Daoy (cell line): ENCODE data around the gene ZPBP. TPM values are rescaled to one million over a fixed set of nuclear protein-coding genes. Genes with fewer than 3 reads are reported as not detected.
"Not testable (repeated sequence)": the region's sequence is repeated elsewhere in the genome, so short reads cannot be mapped to it uniquely, and the experiment has no call there.

Experiments
- DNase-seq: peaks from one replicate; pipeline ENCODE4 v3.0.0-alpha.2; 2015; ENCODE audit warnings: low read depth
- total RNA-seq: library from RNA; depleted of rRNA; stranded (reverse); fragments of >200 nt; shearing (Covaris generic); gene quantifications from 2 replicates; pipeline ENCODE4 v1.2.3, GENCODE V29; 2014; rRNA removed

ZPBP gene
- total RNA-seq, 1 experiment from 2014 or later, result not detected

DNA sequence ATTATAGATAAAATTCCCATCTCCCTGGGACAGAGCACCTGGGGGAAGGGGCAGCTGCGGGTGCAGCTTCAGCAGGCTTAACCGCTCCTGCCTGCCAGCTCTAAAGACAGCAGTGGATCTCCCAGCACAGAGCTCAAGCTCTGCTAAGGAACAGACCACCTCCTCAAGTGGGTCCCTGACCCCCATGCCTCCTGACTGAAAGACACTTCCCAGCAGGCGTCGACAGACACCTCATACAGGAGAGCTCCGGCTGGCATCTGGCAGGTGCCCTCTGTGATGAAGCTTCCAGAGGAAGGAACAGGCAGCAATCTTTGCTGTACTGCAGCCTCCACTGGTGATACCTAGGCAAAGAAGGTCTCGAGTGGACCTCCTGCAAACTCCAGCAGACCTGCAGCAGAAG, 51.9 kb downstream of the ZPBP start:
- DNase-seq, result not testable (repeated sequence)

DNA sequence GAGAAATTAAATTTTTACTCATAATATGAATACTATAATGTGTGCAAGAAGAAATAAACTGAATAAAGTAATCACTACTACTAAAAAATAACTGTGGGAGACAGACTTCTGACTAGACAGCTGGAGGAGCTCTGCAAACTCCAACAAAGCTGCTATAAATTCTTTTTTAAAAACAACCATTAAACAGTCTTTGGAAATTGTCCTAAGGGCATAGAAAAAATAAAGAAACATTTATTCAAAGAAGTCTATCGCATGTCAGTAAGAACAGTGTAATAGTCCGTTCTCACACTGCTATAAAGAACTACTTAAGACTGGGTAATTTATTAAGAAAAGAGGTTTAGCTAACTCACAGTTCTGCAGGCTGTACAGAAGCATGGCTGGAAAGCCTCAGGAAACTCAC, 56.0 kb downstream of the ZPBP start:
- no peak for DNase-seq

DNA sequence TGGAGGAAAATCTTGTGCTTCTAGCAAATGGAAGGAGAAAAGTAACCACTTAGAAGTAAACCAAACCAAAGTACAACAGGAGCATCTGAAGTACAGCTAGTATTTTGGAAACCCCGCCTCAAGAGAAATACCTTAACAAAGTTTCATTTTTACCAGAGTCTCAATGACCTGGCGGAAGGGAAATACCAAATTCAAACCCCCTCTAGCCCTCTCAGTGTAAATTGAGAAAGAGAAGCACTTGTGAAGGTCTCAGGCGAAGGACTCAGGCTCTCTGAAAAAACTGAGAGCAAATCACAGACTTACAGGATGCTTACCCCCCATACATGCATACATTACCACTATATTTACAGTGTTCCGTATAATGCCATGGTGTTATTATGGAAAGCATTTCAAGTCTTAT, 70.1 kb downstream of the ZPBP start:
- no peak for DNase-seq

DNA sequence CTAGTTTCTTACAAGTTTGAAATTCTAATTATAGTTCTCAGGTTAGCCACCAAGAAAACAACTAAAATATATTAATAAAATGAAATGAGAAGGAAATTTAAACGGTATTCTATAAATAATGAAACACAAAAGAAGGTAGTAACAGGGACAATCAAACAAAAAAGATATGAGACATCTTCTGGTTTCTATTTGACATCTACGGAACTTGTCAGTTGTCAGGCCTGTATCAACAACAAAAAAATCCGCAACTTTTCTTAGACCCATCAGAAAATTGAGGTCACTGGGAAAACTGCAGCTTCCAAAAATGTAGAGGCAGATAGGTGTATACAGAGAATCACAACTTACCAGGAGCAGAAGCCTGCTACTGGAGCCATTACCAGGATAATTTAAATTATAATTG, 70.6 kb downstream of the ZPBP start:
- DNase-seq, result no peak

DNA sequence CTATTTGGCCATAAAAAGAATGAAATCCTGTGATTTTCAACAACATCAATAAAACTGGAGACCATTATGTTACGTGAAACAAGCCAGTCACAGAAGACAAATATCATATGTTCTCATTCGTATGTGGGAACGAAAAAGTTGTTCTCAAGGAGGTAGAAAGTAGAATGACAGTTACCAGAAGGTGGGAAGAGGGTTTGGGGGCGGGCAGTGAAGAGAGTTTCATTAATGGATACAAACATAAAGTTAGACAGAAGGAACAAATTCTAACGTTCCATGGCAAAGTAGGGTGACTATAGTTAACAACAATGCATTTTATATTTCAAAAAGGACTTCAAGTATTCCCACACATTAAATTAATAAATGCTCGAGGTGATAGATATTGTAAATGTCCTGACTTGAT, 97.4 kb downstream of the ZPBP start:
- no peak for DNase-seq

DNA sequence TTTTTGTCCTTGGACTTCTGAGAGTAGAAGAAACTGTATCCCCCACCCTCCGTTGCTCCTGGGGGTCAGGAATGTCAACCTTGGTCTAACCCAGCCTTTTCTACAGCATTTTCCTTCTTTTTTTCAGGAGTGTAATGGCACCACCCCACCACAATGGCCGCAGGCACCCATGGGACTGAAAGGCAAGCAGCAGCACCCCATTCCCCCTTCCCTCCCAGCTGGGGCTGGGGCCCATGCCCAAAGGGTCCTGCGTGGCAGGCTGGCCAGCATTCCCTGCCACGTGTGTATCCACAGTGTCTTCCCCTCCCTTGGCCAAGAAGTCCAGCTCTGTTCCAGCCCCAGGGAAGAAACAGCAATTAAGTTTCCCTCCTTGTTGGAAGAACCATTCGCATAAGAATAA, 106.9 kb downstream of the ZPBP start:
- DNase-seq, result no peak

DNA sequence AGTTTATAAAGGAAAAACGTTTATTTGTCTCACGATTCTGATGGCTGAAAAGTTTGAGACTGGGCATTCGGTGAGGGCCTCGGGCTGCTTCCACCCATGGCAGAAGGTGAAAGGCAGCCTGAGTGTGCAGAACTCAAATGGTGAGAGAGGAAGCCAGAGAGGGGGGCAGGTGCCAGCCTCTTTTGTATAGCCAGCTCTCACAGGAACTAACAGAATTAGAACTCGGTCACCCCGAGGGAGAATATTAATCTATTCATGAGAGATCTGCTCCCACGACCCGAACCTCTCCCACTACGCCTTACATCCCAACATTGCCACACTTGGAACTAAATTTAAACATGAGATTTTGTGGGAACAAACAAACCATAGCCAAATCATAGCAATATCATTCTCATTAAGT, 112.6 kb downstream of the ZPBP start:
- DNase-seq, result no peak

DNA sequence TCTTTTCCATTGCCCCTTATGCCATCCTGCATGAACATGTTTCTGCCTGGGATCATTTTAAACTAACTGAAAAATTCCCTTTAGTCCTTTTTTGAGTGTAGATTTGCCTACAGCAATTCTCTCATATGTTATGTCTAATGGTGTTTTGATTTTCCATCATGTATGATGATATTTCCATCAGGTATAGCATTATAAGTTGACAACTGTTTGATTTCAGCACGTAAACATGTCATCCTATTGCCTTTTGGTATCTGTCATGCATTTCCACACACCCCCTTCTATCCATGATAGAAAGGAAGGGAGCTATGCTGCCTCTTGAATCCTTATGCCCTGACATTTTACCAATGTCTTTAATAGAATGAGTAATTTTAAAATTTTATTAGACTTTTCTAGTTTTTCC, 116.8 kb downstream of the ZPBP start:
- DNase-seq, result no peak

DNA sequence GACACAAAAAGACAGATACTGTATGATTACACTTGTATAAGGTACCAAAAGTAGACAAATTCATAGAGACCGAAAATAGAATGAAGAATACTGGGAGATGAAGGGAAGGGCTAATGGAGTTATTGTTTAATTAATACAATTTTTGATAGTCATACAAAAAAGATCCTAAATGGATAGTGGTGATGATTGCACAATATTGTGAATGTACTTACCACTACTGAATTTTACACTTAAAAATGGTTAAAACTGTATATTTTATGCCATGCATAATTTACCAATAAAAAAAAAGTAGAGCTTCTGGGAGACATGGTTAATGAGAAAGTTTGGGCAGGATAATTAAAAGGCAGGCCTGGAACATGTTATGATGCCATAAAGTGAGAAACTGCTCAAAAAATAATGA, 119.0 kb downstream of the ZPBP start:
- DNase-seq, result no peak

DNA sequence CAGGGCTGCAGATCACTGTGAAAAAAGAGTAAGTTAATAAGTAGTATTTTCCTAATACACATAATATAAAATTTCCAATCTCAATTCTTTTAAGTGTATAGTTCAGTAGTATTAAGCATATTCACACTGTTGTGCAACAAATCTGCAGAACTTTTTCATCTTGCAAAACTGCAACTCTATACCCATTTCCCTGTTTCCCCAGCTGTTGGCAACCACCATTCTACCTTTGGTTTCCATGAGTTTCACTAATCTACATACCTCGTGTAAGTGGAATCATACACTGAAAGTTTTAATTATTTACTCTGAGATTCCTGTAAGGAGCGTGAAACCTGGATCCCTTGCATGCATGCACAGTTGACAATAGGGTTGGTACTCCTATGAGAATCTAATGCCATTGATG, 155.4 kb downstream of the ZPBP start:
- DNase-seq, result no peak

DNA sequence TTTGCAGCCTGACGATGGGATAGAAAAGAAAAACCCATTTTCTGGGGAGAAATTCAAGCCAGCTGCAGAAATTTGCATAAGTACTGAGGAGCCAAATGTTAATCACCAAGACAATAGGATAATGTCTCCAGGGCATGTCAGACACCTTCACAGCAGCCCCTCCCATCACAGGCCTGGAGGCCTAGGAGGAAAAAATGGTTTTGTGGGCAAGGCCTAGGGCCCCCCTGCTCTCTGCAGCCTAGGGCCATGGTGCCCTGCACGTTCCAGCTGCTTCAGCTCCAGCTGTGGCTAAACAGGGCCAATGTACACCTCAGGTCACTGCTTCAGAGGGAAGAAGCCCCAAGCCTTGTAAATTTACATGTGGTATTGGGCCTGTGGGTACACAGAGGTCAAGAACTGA, 161.4 kb downstream of the ZPBP start:
- no peak for DNase-seq

DNA sequence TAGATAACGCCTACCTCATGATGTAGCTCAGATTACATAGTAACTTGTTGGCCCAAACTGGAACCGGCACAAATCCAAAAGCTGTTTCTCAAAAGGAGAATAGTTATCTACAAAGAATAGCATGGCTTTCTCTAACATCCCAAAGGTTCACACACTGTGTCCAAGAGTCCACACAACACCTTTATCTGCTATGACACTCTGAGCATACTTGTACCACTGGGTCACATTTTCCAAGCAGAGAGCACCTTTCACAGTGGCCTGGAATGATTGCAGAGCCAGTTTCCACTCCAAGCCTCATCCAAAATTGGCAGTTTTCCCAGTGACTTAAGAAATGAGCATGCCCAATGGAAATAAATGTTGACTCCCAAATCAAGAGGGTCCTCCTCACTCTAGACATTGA, 164.3 kb downstream of the ZPBP start:
- DNase-seq, result no peak

DNA sequence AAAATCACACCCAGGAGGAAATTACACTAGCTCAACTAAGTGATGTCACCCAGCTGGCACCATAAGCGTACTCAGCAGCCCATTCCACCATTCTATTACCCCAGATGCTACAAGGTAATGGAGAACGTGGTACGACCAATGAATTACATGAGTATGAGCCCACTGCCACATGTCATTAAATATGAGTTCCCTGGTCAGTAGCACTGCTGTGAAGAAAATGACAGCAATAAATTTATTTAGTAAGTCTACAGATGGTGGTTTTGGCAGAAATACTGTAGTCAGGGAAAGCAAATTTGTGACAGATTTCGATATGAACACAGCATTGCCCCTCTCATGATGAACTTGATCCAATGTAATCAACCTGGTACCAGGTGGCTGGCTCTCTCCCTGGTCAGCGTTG, 165.4 kb downstream of the ZPBP start:
- no peak for DNase-seq

DNA sequence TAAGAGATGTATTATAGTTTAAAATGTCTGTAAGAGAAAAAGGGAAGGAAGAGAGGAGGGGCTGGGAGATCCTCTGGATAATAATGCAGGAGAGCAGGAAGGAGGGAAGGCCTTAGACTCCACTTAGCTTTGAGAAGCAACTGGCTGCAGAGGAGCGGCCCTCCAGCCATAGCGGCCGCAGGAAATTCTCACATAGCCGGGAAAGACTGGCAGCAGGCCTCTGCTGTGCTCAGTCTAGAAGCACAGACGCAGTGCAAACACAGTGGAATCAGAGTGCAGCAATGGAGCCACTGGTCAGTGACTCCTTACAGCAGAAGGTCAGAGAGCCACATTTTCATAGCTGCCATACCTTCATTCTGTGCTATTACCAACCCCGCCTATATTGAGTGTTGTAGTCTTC, 166.3 kb downstream of the ZPBP start:
- DNase-seq, result no peak

DNA sequence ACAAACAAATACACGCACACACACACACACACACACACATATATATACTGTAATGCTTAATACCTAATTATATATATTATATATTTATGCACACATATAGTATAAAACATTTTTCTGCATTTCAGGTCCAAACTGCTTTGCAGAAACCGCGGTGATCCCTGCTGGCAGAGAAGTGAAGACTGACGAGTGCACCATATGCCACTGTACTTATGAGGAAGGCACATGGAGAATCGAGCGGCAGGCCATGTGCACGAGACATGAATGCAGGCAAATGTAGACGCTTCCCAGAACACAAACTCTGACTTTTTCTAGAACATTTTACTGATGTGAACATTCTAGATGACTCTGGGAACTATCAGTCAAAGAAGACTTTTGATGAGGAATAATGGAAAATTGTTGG, 181.1 kb downstream of the ZPBP start:
- no peak for DNase-seq

DNA sequence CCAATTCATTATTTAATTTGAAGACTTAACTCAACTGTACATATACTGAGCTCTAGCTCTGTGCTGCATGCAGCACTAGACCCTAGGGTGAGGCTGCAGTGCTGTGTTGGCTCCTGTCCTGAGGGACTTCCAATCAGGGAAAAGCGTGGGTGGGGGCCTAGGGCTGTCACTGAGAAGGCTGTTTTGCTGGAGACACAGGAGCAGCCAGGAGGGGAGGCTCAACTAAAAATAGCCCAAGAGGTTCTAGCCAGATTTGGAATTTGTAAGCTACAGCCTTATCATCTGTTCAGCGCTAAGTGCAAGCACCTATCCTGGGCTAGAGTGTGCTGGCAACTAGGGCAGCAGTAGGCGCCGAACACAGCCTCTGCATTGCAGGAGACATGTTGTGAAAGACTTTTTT, 198.5 kb downstream of the ZPBP start:
- DNase-seq, result no peak

DNA sequence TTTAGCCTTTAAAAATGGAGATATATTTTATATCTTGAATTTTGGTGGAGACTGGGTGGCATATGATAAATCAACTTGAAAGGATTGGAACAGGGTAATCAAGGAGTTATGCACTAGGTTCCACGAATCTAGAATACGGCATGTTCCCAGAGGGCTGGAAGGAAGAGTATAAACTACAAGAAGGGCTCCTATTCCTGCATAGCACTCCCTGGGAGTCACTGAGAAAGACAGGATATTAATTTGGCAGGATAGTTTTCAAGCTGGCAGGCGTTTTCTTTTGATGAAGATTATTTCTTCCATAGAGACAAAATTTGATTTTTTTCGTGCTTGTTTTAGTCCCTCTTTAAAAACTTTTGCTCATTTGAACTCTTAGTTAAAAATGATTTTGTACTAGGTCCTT, 199.9 kb downstream of the ZPBP start:
- DNase-seq, result no peak

DNA sequence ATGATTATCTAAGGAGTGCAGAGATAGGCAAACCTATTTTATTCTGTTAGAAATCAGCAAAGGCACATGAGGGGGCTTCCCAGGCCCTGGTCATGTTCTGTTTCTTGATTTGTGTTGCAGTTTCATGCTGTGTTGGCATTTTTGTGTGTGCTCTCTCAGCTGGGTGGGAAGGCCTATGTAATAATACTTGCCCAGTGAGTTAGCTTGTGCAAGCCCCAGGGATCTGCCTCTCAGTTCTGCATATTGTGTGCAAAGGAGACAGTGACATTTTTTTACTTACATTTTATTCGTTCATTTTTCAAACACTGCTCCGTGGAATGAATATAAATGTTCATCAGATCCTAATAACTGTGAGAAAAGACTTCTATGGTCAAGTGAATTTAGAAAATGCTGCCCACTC, 200.6 kb downstream of the ZPBP start:
- no peak for DNase-seq

Other genes with a start within 250 kb of the ZPBP start
- gene IKZF1, start 211.5 kb upstream of the ZPBP start, total RNA-seq, result 4.2 and 5.2 TPM in 2 replicates